NOMO-1 treated with dmso at 0.1 percent for 144 hours (cell line): ENCODE measurements around the gene ARHGAP1.

ENCODE experiments used
- DNase-seq: peaks from one replicate; lab custom pipeline; 2025; ENCODE audit not compliant: unreplicated experiment; lab: John Stamatoyannopoulos, UW

Gene ARHGAP1

GRCh38 chr11:46643531-46643930 is 56.9 kb downstream of the ARHGAP1 start:
- DNase-seq = no peak

DNA sequence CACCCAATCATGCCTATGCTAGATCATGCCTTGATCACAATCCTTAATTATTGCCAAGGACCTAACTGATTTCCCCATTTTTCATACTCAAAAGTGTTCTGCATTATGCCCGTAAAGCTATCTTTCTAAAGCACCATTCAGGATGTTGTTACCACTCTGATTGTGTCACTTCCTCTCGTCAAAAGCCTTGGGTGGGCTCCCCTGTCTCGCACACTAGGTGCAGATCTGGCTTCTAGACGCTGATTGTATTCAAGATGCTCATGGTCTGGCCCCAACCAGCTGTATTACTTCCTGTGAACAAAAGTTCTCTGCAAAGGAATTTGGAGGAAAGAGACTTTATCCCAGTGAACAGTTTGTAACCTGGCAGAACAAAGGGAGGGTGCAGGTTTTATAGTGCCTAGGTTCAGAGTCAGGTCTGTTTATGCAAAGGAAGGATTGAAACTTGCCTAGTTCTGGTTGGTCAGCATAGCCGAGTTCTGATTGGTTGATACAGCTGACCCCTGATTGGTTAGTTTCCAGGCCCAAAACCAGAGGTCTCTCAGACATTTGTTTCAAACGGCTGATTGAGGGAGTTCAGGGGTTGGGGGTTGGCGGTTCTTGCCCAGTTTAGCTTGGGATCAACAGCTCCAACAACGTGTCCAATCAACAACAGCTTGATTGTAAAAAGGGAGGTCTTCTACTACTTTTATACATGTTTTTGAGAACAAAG is 57.6 kb downstream of the ARHGAP1 start:
- no peak for DNase-seq

GRCh38 chr11:46641639-46642038 is 58.8 kb downstream of the ARHGAP1 start:
- DNase-seq = no peak

DNA sequence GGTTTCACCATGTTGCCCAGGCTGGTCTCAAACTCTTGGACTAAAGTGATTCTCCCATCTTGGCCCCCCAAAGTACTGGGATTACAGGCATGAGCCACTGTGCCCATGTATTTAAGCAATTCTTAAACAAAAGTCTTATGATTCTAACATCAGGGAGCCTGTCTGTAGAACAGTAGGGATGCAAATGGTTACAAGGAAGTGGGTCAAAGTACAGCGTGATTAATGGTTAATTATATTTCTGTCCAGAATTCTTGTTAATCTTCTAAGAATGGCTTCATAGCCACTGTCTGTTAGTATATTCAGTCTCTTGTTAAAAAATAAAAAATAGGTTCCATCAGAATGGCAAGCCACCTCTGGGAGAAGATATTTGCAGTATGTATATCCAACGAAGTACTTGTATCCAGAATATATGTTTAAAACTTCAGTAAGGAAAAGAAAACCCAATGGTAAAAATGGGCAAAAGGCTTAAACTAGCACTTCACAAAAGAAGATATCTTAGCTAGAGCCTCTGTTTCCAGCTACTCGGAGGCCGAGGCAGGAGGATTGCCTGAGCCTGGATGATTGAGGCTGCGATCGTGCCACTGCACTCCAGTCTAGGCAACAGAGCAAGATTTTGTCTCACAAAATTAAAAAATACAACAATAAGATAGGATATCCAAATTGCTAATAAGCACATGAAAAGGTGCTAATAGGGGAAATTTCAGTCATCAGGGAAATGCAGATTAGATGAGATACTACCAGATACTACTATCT is 60.2 kb downstream of the ARHGAP1 start:
- no peak for DNase-seq

DNA sequence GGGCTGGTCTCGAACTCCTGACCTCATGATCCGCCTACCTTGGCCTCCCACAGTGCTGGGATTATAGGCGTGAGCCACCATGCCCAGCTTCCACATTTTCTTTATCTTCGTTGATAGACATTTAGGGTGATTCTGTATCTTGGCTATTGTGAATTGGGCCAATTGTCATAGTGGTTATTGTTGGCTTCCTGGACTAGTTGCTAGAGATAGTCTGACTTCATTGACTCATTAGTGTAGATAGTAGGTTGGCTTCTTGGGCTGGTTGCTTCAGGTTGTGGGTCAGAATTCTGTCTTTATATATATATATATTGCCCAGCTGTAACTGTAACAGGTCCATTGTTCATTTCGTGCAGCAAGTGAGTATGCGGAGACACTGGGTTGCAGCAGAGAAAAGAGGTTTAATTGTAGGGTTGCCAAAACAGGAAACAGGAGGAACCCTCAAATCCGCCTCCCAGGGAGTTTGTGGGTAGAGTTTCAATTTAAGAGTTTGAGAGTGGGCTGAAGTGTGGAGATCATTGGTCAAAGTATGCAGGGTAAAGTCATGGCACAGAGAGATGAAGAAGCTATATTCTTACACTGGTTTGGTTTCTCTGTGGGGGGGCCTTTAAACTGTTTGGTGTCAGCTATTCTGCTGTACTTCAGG is 61.1 kb downstream of the ARHGAP1 start:
- no peak for DNase-seq

DNA sequence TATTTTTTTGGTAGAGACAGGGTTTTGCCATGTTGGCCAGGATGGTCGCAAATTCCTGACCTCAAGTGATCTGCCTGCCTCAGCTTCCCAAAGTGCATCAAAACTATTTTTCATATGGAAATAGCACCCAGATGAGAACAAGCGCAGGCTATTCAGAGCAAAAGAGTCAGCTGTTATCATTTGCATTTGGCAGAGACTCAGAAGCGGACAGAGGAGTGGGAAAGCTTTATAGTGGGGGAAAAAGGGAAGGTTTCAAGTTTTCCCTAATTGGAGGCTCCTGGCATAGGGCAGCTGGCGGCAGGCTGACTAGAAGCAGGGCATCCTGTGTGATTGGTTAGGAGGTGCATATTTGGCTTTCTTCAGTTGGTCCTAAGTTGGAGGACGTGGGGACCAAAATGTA is 62.9 kb downstream of the ARHGAP1 start:
- DNase-seq = no peak

- no peak for DNase-seq
Measured at GRCh38 chr11:46635557-46636139, 64.8 kb downstream of the ARHGAP1 start.

GRCh38 chr11:46633291-46634217 is 66.9 kb downstream of the ARHGAP1 start:
- no peak for DNase-seq

DNA sequence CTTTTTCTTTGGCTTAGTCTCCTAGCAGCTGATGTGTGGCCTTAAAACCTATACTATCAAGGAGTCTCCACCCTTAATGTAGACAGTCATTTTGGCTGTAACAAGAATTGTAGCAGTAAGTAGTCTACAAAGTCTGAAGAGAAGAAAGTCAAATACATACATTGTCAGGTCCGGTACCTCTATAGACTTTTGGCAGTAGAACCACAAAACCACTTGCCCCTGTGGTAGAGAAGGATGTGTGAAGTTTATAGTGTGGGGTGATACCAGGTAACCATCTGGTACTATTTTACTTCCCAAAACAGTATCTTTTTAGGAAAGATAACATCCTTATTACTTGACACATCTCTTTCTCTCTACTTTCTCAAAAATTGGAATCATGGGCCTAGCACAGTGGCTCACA is 67.9 kb downstream of the ARHGAP1 start:
- no peak for DNase-seq

DNA sequence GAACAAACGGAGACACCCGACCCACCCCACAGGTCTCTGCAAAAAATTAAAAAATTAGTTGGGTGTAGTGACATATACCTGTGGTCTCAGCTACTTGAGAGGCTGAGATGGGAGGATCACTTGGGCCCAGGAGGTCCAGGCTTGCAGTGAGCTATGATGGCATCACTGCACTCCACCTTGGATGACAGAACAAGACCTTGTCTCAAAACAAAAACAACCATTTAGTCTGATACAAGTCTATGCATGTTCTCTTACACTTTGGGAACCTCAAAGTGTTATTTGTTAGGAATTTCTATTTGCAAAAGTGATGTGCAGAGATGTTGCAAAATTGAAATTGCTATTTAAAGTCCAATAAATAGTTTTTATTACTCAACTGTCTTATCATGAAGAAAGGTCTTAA is 68.7 kb downstream of the ARHGAP1 start:
- no peak for DNase-seq

GRCh38 chr11:46630237-46630636 is 70.2 kb downstream of the ARHGAP1 start:
- DNase-seq = no peak

DNA sequence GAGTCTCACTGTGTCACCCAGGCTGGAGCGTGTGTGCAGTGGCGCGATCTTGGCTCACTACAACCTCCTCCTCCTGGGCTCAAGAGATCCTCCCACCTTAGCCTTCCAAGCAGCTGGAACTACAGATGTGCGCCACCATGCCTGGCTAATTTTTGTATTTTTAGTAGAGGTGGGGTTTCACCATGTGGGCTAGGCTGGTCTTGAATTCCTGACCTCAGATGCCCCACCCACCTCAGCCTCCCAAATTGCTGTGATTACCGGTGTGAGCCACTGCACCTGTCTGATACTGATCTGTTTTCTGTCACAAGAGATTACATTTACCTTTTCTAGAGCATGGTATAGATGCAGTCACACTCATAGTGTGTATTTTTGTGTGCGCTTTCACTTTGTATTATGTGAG is 71.5 kb downstream of the ARHGAP1 start:
- no peak for DNase-seq
